ENCODE measurements around the gene CHCHD5.

GRCh38 chr2:112625474-112626114 lies 41.2 kb downstream of the CHCHD5 start:
- TF ChIP-seq RFX5 (IDR thresholded peaks at IDR 0.05; ENCODE audit: low read depth, low read length) (no peak), ZBTB33 (IDR thresholded peaks at IDR 0.05) (no peak), EZH2 (IDR thresholded peaks at IDR 0.05; ENCODE audit: borderline replicate concordance, control insufficient read depth, low read depth, low read length) (no peak), CTCF (IDR thresholded peaks at IDR 0.05 in 2 of 3, conservative IDR thresholded peaks at IDR 0.05 in 1 of 3; ENCODE audit: control insufficient read depth in 2 of 3, extremely low read depth in 1 of 3, insufficient read depth in 1 of 3, low read depth in 3 of 3, low read length in 3 of 3) (no peak)
